CD8-positive, alpha-beta memory T cell (primary cell): ENCODE results near the gene TGIF1. TPM values are rescaled to one million over a fixed set of nuclear protein-coding genes. Genes with fewer than 3 reads are reported as not detected.

Experiments used
- CTCF ChIA-PET: fragments of 350-600 bp; sonication (Branson Sonifier 250); formaldehyde crosslinking; loops from one replicate; lab custom pipeline; 2021; ENCODE audit warnings: antibody characterized with exemption; lab: Charles Lee
- POLR2A ChIA-PET: fragments of 350-600 bp; sonication (Branson Sonifier 250); formaldehyde crosslinking; loops from one replicate; lab custom pipeline; 2021; ENCODE audit warnings: antibody characterized with exemption; lab: Charles Lee
- DNase-seq, 5 donors: peaks; one replicate each; pipeline versions ENCODE4 v3.0.0 to v3.0.0-alpha.2; 2020 to 2022; ENCODE audit warnings: mixed read lengths in 1 of 5
- H3K27ac ChIP-seq: one replicate; pipeline ENCODE4 v1.7.0; 2013; ENCODE audit warnings: low read depth, mild to moderate bottlenecking, low read length, moderate library complexity
- H3K27me3 ChIP-seq: 2 replicates; pipeline ENCODE4 v1.7.0; 2013; ENCODE audit warnings: low read length, mild to moderate bottlenecking; ENCODE audit not compliant: insufficient read depth, poor library complexity, severe bottlenecking
- H3K36me3 ChIP-seq: 2 replicates; pipeline ENCODE4 v1.7.0; 2013; ENCODE audit warnings: mild to moderate bottlenecking, low read length, moderate library complexity; ENCODE audit not compliant: insufficient read depth
- H3K4me1 ChIP-seq: 2 replicates; pipeline ENCODE4 v1.7.0; 2013; ENCODE audit warnings: mild to moderate bottlenecking, low read length, moderate library complexity; ENCODE audit not compliant: insufficient read depth
- H3K4me3 ChIP-seq: 2 replicates; pipeline ENCODE4 v1.7.0; 2013; ENCODE audit warnings: mild to moderate bottlenecking, low read length
- H3K9me3 ChIP-seq: 2 replicates; pipeline ENCODE4 v1.7.0; 2013; ENCODE audit warnings: mild to moderate bottlenecking, low read length
- H3K27ac Mint-ChIP-seq, 8 donors: one replicate each; pipeline ENCODE4 v1.8.0; 2020 to 2021; ENCODE audit warnings: mixed read lengths in 8 of 8, mild to moderate bottlenecking in 6 of 8, inconsistent platforms in 3 of 8, moderate library complexity in 3 of 8
- H3K27me3 Mint-ChIP-seq, 2 donors: one replicate each; pipeline ENCODE4 v1.8.0; 2020 to 2021; ENCODE audit warnings: mixed read lengths in 2 of 2, mild to moderate bottlenecking in 1 of 2, moderate library complexity in 1 of 2
- H3K36me3 Mint-ChIP-seq, 3 donors: one replicate each; pipeline ENCODE4 v1.8.0; 2020 to 2021; ENCODE audit warnings: mixed read lengths in 3 of 3, inconsistent platforms in 1 of 3, mild to moderate bottlenecking in 1 of 3
- H3K4me1 Mint-ChIP-seq, 3 donors: one replicate each; pipeline ENCODE4 v1.8.0; 2020 to 2021; ENCODE audit warnings: mixed read lengths in 3 of 3, inconsistent platforms in 1 of 3, mild to moderate bottlenecking in 1 of 3
- H3K4me3 Mint-ChIP-seq, 7 donors: one replicate each; pipeline ENCODE4 v1.8.0; 2020 to 2021; ENCODE audit warnings: mixed read lengths in 7 of 7, mild to moderate bottlenecking in 6 of 7, moderate library complexity in 4 of 7, inconsistent platforms in 2 of 7
- H3K9me3 Mint-ChIP-seq, 5 donors: one replicate each; pipeline ENCODE4 v1.8.0; 2020 to 2022; ENCODE audit warnings: mixed read lengths in 5 of 5, mild to moderate bottlenecking in 3 of 5, moderate library complexity in 2 of 5, inconsistent platforms in 1 of 5
- polyA plus RNA-seq: library from polyadenylated mRNA; unstranded; fragments of 300-500 nt; fragmentation: Illumina TruSeq; gene quantifications from one replicate; pipeline ENCODE4 v1.2.3, GENCODE V29; 2021
- total RNA-seq, 2 experiments: library from RNA; stranded (reverse); gene quantifications; one replicate each; pipeline ENCODE4 v1.2.3, GENCODE V29; 2021

TGIF1 gene
- total and polyA plus RNA-seq, 3 experiments from 2014 or later: 36.9 to 77.0 (median 38.3) TPM

- ChIA-PET POLR2A (interaction anchor here (0.6 kb wide), 1 partner anchor 238 kb away, joined by 3 read pairs; the partner anchor contains the start of gene MYL12B), CTCF (interaction anchor here (1.4 to 1.9 kb wide), 3 partner anchors 46 to 165 kb away, joined by 4 to 6 read pairs (median 5); no protein-coding TSS in a partner anchor)
- H3K27me3 ChIP-seq: peaks cover 10% of the 10 kb centered on the region
- no peak overlapping the region for H3K27ac ChIP-seq
- no peak overlapping the region for H3K4me3 ChIP-seq
- Mint-ChIP-seq H3K9me3 (no peaks in the 10 kb centered on the region), H3K4me3 (peak overlapping the region in 1 of 7 donors; percentile 32), H3K36me3 (no peaks in the 10 kb centered on the region), H3K27ac (peak overlapping the region in 1 of 8 donors; percentile 18), H3K27me3 (peaks cover 27 to 53% of the 10 kb centered on the region in 2 donors), H3K4me1 (peaks cover 14 to 23% (median 16%) of the 10 kb centered on the region in 3 donors)
- DNase-seq: no peak
- H3K9me3 ChIP-seq: no peaks in the 10 kb centered on the region
- H3K36me3 ChIP-seq: no peaks in the 10 kb centered on the region
- H3K4me1 ChIP-seq: no peaks in the 10 kb centered on the region
These were observed 50.0 kb downstream of the TGIF1 start for GRCh38 chr18:3500016-3500415.

- H3K4me1 ChIP-seq: no peaks in the 10 kb centered on the region
- no peak overlapping the region for H3K4me3 ChIP-seq
- no peaks in the 10 kb centered on the region for H3K9me3 Mint-ChIP-seq
- H3K27ac ChIP-seq: no peak overlapping the region
- CTCF ChIA-PET: no interaction called here
- POLR2A ChIA-PET: no interaction called here
- H3K27me3 ChIP-seq: peaks cover 10% of the 10 kb centered on the region
- DNase-seq: no peak
- H3K36me3 Mint-ChIP-seq: no peaks in the 10 kb centered on the region
- H3K4me3 Mint-ChIP-seq: no peak overlapping the region
- H3K9me3 ChIP-seq: no peaks in the 10 kb centered on the region
- peaks cover 24 to 35% of the 10 kb centered on the region in 2 donors for H3K27me3 Mint-ChIP-seq
- peaks cover 9 to 18% (median 14%) of the 10 kb centered on the region in 3 donors for H3K4me1 Mint-ChIP-seq
- no peak overlapping the region for H3K27ac Mint-ChIP-seq
- no peaks in the 10 kb centered on the region for H3K36me3 ChIP-seq
These were observed 52.7 kb downstream of the TGIF1 start for GRCh38 chr18:3502650-3503049.

GRCh38 chr18:3504637-3505036 is 54.7 kb downstream of the TGIF1 start:
- no peak overlapping the region for H3K4me3 Mint-ChIP-seq

GRCh38 chr18:3508576-3509549 is 58.9 kb downstream of the TGIF1 start:
- no peak overlapping the region for H3K27ac ChIP-seq
- no peaks in the 10 kb centered on the region for H3K9me3 ChIP-seq
- no peak overlapping the region for H3K4me3 ChIP-seq
- no peak overlapping the region for H3K4me3 Mint-ChIP-seq
- no peaks in the 10 kb centered on the region for H3K27me3 Mint-ChIP-seq
- DNase-seq: no peak
- H3K36me3 ChIP-seq: no peaks in the 10 kb centered on the region
- H3K4me1 ChIP-seq: peaks cover 13% of the 10 kb centered on the region
- H3K27me3 ChIP-seq: no peaks in the 10 kb centered on the region
- ChIA-PET CTCF (interaction anchor here (0.6 to 2.5 kb wide), 2 partner anchors 12 to 51 kb away, joined by 3 to 5 read pairs; no protein-coding TSS in a partner anchor), POLR2A (no interaction called here)
- H3K4me1 Mint-ChIP-seq: peaks cover 18 to 20% (median 18%) of the 10 kb centered on the region in 3 donors
- peak overlapping the region in 1 of 8 donors; percentile 75 for H3K27ac Mint-ChIP-seq
- H3K9me3 Mint-ChIP-seq: no peaks in the 10 kb centered on the region
- H3K36me3 Mint-ChIP-seq: no peaks in the 10 kb centered on the region

More at GRCh38 chr18:3504637-3505036, 54.7 kb downstream of the TGIF1 start:
- ChIA-PET CTCF (no interaction called here), POLR2A (no interaction called here)
- no peaks in the 10 kb centered on the region for H3K9me3 Mint-ChIP-seq
- peaks cover 4% of the 10 kb centered on the region for H3K27me3 ChIP-seq
- peaks cover 4 to 5% (median 5%) of the 10 kb centered on the region in 3 donors for H3K4me1 Mint-ChIP-seq
- no peak overlapping the region for H3K27ac ChIP-seq
- H3K36me3 Mint-ChIP-seq: no peaks in the 10 kb centered on the region
- no peaks in the 10 kb centered on the region for H3K9me3 ChIP-seq
- H3K27me3 Mint-ChIP-seq: peaks cover 8 to 17% of the 10 kb centered on the region in 2 donors
- H3K4me1 ChIP-seq: no peaks in the 10 kb centered on the region
- DNase-seq: no peak
- H3K27ac Mint-ChIP-seq: no peak overlapping the region
- no peak overlapping the region for H3K4me3 ChIP-seq
- no peaks in the 10 kb centered on the region for H3K36me3 ChIP-seq

Other genes with a start within 250 kb of the TGIF1 start
- gene MYOM1, start 230.2 kb upstream of the TGIF1 start, total RNA-seq: 1 to 10 TPM in 1 of 2 experiments, under 1 TPM in 1; 0.84 to 1.2 TPM
- gene MYOM1, start 230.2 kb upstream of the TGIF1 start, polyA plus RNA-seq: 0.92 TPM
- 100 to 1,000 TPM; 338 to 348 TPM for gene MYL12A, start 202.4 kb upstream of the TGIF1 start, total RNA-seq
- gene MYL12A, start 202.4 kb upstream of the TGIF1 start, polyA plus RNA-seq: 3,038 TPM
- gene MYL12B, start 188.0 kb upstream of the TGIF1 start, total RNA-seq: 100 to 1,000 TPM; 251 to 252 TPM
- 1,057 TPM for gene MYL12B, start 188.0 kb upstream of the TGIF1 start, polyA plus RNA-seq